ENCODE data around the gene N4BP2L2. TPM values are rescaled to one million over a fixed set of nuclear protein-coding genes. Genes with fewer than 3 reads are reported as not detected.

The N4BP2L2 gene
- total and polyA plus RNA-seq, 2 donors (not counting 3 experiments of a cell fraction or from before 2014, with no cell fraction given), result 21.7 to 101 TPM

DNA sequence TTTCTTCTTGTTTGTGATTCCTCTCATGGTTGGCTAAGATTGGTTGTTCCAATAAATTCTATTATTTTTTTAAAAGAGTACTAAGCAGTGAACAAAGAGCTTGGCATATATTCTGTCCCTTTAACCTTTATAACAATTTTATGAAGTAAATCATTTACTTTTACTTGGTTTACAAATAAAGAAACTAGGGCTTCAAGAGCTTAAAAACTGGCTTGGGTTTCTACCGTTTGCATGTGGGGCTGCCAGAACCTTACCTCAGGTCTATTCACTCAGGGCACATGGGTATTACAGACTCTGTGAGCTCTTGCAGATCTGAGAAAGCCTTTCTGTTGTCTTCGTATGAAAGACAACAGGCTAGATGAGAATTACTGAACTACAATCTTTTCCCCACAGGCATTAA is 124.0 kb downstream of the N4BP2L2 start:
- dilution Hi-C loops (cut with MboI; ENCODE audit: extremely low pct_ligation_motif_present, low sequenced_read_pairs) (no loop called here), intact Hi-C loops (cut with micrococcal nuclease) (no loop called here)
- H3K9me3 ChIP-seq (replicated peaks; ENCODE audit: control insufficient read depth, insufficient read depth, low read length), result no peaks in the 10 kb centered on the region
- no peaks in the 10 kb centered on the region for H3K79me2 ChIP-seq (ENCODE audit: control insufficient read depth, insufficient read depth, low read length)
- H2AFZ ChIP-seq (ENCODE audit: low read depth, low read length), result no peak overlapping the region
- no peak for TF ChIP-seq GATA2 (IDR thresholded peaks at IDR 0.05; ENCODE audit: insufficient read depth, insufficient read length, low read depth, low read length)
- TF ChIP-seq EZH2 (IDR thresholded peaks at IDR 0.05; ENCODE audit: borderline replicate concordance, low read depth, low read length, severe bottlenecking), result no peak
- TF ChIP-seq MYC (IDR thresholded peaks at IDR 0.05; ENCODE audit: low read depth, low read length), result no peak
- TF ChIP-seq POLR2A (IDR thresholded peaks at IDR 0.05; ENCODE audit: low read depth, low read length), result no peak
- no peak for TF ChIP-seq FOS (IDR thresholded peaks at IDR 0.05; ENCODE audit: borderline replicate concordance, insufficient read depth, low read length)
- no peak for TF ChIP-seq POLR2AphosphoS5 (IDR thresholded peaks at IDR 0.05; ENCODE audit: insufficient read depth, low read depth, low read length)
- TF ChIP-seq JUN (IDR thresholded peaks at IDR 0.05; ENCODE audit: borderline replicate concordance, insufficient read depth, insufficient read length, low read depth), result no peak
- TF ChIP-seq, protein P1, sequence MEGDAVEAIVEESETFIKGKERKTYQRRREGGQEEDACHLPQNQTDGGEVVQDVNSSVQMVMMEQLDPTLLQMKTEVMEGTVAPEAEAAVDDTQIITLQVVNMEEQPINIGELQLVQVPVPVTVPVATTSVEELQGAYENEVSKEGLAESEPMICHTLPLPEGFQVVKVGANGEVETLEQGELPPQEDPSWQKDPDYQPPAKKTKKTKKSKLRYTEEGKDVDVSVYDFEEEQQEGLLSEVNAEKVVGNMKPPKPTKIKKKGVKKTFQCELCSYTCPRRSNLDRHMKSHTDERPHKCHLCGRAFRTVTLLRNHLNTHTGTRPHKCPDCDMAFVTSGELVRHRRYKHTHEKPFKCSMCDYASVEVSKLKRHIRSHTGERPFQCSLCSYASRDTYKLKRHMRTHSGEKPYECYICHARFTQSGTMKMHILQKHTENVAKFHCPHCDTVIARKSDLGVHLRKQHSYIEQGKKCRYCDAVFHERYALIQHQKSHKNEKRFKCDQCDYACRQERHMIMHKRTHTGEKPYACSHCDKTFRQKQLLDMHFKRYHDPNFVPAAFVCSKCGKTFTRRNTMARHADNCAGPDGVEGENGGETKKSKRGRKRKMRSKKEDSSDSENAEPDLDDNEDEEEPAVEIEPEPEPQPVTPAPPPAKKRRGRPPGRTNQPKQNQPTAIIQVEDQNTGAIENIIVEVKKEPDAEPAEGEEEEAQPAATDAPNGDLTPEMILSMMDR (IDR thresholded peaks at IDR 0.05; ENCODE audit: extremely low read depth in 1 of 2, insufficient read depth in 1 of 2, low read depth in 1 of 2, low read length in 2 of 2), result no peak
- TF ChIP-seq, protein P2, sequence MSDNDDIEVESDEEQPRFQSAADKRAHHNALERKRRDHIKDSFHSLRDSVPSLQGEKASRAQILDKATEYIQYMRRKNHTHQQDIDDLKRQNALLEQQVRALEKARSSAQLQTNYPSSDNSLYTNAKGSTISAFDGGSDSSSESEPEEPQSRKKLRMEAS (IDR thresholded peaks at IDR 0.05; ENCODE audit: insufficient read depth, insufficient read length), result no peak
- no peaks in the 10 kb centered on the region for H4K20me1 ChIP-seq (replicated peaks; ENCODE audit: control insufficient read depth, extremely low read depth, insufficient read depth, low read length)
- H3K4me3 ChIP-seq (replicated peaks in 1 of 3; ENCODE audit: insufficient read depth in 1 of 3, low read depth in 1 of 3, low read length in 3 of 3), result no peak overlapping the region
- H3K27ac ChIP-seq (ENCODE audit: insufficient read depth, low read depth, low read length), result no peak overlapping the region
- H3K4me1 ChIP-seq (ENCODE audit: control insufficient read depth, extremely low read depth, insufficient read depth, low read length), result peaks cover 6% of the 10 kb centered on the region
- H3K27me3 ChIP-seq (ENCODE audit: control insufficient read depth in 2 of 2, insufficient read depth in 2 of 2, low read length in 2 of 2), result no peaks in the 10 kb centered on the region
- ChIA-PET POLR2A (no interaction called here), CTCF (interaction anchor here (0.8 to 1.2 kb wide), 4 partner anchors 10 to 505 kb away, joined by 3 to 4 read pairs (median 3); no protein-coding TSS in a partner anchor)
- BruUV-seq (replicated peaks), result no TSS peak
- no peaks in the 10 kb centered on the region for H3K36me3 ChIP-seq (ENCODE audit: control insufficient read depth in 2 of 2, extremely low read depth in 1 of 2, insufficient read depth in 2 of 2, low read length in 2 of 2)
- H3K9me1 ChIP-seq (replicated peaks; ENCODE audit: control insufficient read depth, extremely low read depth, insufficient read depth, low read length), result no peaks in the 10 kb centered on the region
- no peak overlapping the region for H3K9ac ChIP-seq (replicated peaks; ENCODE audit: extremely low read depth, insufficient read depth, low read length)
- FAIRE-seq, result no peak
- no peak overlapping the region for H3K4me2 ChIP-seq (ENCODE audit: insufficient read depth, low read length)
- no peak for DNase-seq (ENCODE audit: low read depth, low spot score)
